ENCODE measurements around the gene PDIK1L. TPM values are rescaled to one million over a fixed set of nuclear protein-coding genes. Genes with fewer than 3 reads are reported as not detected.

The PDIK1L gene
- total and polyA plus RNA-seq, 9 of the 15 experiments (the other 6 are each of a cell fraction or from before 2014, with no cell fraction given) = 12.8 to 30.2 (median 21.5) TPM

DNA sequence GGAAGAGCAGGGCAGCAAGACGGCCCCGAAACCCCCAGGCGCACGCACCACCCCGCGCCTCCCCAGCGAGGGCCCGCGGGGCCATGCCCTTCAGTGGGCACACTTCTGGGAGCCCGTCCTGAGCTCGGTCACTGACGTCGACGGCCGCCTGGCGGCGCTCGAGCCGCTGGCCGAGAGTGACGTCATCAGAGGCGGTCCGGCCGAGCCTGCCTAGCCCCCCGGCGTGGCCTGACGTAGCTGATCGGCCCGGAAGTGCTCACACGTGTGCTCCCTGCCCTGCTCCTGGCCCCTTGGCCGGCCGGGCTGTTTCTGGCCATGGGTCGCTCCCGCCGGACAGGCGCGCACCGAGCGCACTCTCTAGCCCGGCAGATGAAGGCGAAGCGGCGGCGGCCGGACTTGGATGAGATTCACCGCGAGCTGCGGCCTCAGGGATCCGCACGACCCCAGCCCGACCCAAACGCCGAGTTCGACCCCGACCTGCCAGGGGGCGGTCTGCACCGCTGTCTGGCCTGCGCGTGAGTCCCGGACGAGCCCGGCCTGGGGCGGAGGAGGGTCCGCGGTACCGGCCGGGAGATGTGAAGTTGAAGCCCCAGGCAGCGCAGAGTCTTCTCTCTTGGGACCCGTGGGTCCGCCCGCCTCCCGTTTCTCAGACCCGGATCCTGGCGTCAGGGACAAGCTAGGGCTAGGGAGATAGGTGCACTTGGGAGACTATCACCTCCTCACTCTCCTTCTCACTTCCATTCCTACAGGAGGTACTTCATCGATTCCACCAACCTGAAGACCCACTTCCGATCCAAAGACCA is 58.2 kb downstream of the PDIK1L start, which contains the start of gene ZNF593 (continued):
- TF ChIP-seq, protein P1, sequence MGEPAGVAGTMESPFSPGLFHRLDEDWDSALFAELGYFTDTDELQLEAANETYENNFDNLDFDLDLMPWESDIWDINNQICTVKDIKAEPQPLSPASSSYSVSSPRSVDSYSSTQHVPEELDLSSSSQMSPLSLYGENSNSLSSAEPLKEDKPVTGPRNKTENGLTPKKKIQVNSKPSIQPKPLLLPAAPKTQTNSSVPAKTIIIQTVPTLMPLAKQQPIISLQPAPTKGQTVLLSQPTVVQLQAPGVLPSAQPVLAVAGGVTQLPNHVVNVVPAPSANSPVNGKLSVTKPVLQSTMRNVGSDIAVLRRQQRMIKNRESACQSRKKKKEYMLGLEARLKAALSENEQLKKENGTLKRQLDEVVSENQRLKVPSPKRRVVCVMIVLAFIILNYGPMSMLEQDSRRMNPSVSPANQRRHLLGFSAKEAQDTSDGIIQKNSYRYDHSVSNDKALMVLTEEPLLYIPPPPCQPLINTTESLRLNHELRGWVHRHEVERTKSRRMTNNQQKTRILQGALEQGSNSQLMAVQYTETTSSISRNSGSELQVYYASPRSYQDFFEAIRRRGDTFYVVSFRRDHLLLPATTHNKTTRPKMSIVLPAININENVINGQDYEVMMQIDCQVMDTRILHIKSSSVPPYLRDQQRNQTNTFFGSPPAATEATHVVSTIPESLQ (CRISPR knock-in tag; IDR thresholded peaks at IDR 0.05) = no peak; the same call in 1 of the 2 replicates
- TF ChIP-seq MED1 (CRISPR knock-in tag; IDR thresholded peaks at IDR 0.05; ENCODE audit: borderline replicate concordance) (no peak), C11orf30 (IDR thresholded peaks at IDR 0.05; ENCODE audit: low read depth) (peak; percentile 94), ZBTB17 (CRISPR knock-in tag; IDR thresholded peaks at IDR 0.05) (peak; percentile 82)
- TF ChIP-seq, protein P2, sequence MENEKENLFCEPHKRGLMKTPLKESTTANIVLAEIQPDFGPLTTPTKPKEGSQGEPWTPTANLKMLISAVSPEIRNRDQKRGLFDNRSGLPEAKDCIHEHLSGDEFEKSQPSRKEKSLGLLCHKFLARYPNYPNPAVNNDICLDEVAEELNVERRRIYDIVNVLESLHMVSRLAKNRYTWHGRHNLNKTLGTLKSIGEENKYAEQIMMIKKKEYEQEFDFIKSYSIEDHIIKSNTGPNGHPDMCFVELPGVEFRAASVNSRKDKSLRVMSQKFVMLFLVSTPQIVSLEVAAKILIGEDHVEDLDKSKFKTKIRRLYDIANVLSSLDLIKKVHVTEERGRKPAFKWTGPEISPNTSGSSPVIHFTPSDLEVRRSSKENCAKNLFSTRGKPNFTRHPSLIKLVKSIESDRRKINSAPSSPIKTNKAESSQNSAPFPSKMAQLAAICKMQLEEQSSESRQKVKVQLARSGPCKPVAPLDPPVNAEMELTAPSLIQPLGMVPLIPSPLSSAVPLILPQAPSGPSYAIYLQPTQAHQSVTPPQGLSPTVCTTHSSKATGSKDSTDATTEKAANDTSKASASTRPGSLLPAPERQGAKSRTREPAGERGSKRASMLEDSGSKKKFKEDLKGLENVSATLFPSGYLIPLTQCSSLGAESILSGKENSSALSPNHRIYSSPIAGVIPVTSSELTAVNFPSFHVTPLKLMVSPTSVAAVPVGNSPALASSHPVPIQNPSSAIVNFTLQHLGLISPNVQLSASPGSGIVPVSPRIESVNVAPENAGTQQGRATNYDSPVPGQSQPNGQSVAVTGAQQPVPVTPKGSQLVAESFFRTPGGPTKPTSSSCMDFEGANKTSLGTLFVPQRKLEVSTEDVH (IDR thresholded peaks at IDR 0.05; ENCODE audit: low read depth, partially characterized antibody) = peak; percentile 91
- TF ChIP-seq, protein P3, sequence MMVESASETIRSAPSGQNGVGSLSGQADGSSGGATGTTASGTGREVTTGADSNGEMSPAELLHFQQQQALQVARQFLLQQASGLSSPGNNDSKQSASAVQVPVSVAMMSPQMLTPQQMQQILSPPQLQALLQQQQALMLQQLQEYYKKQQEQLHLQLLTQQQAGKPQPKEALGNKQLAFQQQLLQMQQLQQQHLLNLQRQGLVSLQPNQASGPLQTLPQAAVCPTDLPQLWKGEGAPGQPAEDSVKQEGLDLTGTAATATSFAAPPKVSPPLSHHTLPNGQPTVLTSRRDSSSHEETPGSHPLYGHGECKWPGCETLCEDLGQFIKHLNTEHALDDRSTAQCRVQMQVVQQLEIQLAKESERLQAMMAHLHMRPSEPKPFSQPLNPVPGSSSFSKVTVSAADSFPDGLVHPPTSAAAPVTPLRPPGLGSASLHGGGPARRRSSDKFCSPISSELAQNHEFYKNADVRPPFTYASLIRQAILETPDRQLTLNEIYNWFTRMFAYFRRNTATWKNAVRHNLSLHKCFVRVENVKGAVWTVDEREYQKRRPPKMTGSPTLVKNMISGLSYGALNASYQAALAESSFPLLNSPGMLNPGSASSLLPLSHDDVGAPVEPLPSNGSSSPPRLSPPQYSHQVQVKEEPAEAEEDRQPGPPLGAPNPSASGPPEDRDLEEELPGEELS (CRISPR knock-in tag; IDR thresholded peaks at IDR 0.05; ENCODE audit: borderline replicate concordance) = peak; percentile 86; the same call in 1 of the 2 replicates
- TF ChIP-seq, protein P4, sequence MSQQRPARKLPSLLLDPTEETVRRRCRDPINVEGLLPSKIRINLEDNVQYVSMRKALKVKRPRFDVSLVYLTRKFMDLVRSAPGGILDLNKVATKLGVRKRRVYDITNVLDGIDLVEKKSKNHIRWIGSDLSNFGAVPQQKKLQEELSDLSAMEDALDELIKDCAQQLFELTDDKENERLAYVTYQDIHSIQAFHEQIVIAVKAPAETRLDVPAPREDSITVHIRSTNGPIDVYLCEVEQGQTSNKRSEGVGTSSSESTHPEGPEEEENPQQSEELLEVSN (IDR thresholded peaks at IDR 0.05; ENCODE audit: borderline replicate concordance in 1 of 2, extremely low read depth in 1 of 2, insufficient read depth in 1 of 2, insufficient read length in 1 of 2, low read depth in 1 of 2, low read length in 1 of 2, poor library complexity in 1 of 2, severe bottlenecking in 1 of 2) = peak in 1 of 2 experiments; percentile 48
- TF ChIP-seq, protein P5, sequence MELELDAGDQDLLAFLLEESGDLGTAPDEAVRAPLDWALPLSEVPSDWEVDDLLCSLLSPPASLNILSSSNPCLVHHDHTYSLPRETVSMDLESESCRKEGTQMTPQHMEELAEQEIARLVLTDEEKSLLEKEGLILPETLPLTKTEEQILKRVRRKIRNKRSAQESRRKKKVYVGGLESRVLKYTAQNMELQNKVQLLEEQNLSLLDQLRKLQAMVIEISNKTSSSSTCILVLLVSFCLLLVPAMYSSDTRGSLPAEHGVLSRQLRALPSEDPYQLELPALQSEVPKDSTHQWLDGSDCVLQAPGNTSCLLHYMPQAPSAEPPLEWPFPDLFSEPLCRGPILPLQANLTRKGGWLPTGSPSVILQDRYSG (tag; conservative IDR thresholded peaks at IDR 0.05; ENCODE audit: low read depth) = peak; percentile 70
